ENCODE measurements around the gene TSNAX. TPM values are rescaled to one million over a fixed set of nuclear protein-coding genes. Genes with fewer than 3 reads are reported as not detected.

The TSNAX gene
- polyA plus RNA-seq, 1 of the 3 experiments (the other 2 are of a cell fraction) = 15.7 TPM

DNA sequence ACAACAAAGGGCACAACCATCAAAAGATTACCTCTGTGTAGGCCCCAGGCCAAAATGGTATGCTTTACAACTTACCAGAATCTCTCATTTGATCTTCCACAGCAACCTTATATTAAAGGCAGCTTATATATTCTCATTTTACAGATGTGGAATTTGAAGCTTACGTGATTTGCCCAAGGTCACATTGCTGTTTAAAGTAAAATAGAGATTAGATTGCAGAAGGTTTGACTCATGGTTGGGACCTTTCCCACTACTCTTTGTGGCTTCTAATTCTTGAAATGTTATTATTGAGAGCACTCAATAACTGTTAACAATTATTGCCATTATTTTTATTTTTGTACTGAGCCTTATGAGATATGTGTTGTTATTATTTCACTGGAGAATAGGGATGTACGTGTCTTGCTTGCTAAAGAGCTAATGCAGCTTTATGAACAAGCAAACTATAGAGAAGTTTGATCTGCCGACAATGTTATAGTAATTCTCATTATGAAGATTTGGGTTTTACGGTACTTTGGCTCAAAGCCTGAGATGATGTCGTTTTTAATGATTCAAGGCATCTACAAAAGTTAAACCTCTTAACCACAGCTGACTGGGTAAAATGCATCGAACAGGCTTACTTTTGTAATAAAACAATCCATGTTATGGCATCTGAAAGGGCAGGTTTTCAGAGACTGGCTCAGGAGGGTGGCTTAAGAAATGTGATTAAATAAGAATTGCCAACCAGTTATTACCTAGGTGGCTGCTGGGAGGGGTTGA, 43.3 kb upstream of the TSNAX start:
- WGBS (ENCODE audit: low lambda C conversion rate) = 80% methylated on average over 6 of the region's 6 CpGs
- no peaks in the 10 kb centered on the region for H3K4me1 ChIP-seq (ENCODE audit: control insufficient read depth in 1 of 2, insufficient read depth in 2 of 2, low read depth in 1 of 2, low read length in 1 of 2)
- no peak overlapping the region for H3K9ac ChIP-seq
- no peak for DNase-seq
- no peak overlapping the region for H3K4me3 ChIP-seq (ENCODE audit: low read depth in 2 of 2, low read length in 1 of 2)
- no peaks in the 10 kb centered on the region for H3K9me3 ChIP-seq
- H3F3A ChIP-seq (replicated peaks; ENCODE audit: insufficient read depth) = no peaks in the 10 kb centered on the region
- TF ChIP-seq MXI1 (IDR thresholded peaks at IDR 0.05; ENCODE audit: low read depth, low read length) (no peak), FOXM1 (IDR thresholded peaks at IDR 0.05; ENCODE audit: low read depth) (no peak), GATA2 (CRISPR knock-in tag; IDR thresholded peaks at IDR 0.05) (no peak), RCOR1 (IDR thresholded peaks at IDR 0.05; ENCODE audit: low read length) (no peak)
- H3K4me2 ChIP-seq = no peak overlapping the region
- ChIA-PET POLR2A (no interaction called here), CTCF (interaction anchor here (1.2 kb wide), 1 partner anchor 128 kb away, joined by 3 read pairs; no protein-coding TSS in a partner anchor)
- H3K79me2 ChIP-seq (ENCODE audit: insufficient read depth) = no peaks in the 10 kb centered on the region
- H4K20me1 ChIP-seq (ENCODE audit: insufficient read depth) = no peaks in the 10 kb centered on the region
- H2AFZ ChIP-seq (ENCODE audit: low read depth) = 0 out of 2 replicates have a peak overlapping the region, but pooled peaks have one; percentile 47
- H3K27ac ChIP-seq (ENCODE audit: low read depth in 2 of 2, low read length in 1 of 2) = no peak overlapping the region
- no peaks in the 10 kb centered on the region for H3K9me2 ChIP-seq
- no peaks in the 10 kb centered on the region for H3K27me3 ChIP-seq (ENCODE audit: insufficient read depth)
- H3K36me3 ChIP-seq (replicated peaks in 1 of 2; ENCODE audit: control insufficient read depth in 1 of 2, insufficient read depth in 2 of 2, low read length in 1 of 2) = no peaks in the 10 kb centered on the region

DNA sequence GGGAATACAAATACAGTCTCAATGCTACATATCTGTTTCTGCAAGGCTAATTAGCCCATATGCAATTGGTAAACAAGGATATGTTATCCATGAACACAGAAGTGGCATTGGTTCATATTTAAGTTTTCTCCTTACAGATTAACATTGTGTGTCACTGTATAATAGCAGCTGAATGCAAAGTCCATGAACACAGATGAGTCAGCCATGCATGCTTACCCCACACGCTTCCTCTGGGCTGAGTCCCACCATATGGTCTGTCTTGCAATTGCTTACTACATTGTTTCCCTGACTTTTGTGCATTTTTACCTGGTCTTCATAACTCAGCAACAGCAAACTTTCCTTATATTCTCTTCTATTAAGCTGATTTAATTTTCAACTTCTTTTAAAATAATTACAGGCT, 41.5 kb upstream of the TSNAX start:
- Histone ChIP-seq H2AFZ (ENCODE audit: low read depth) (no peak overlapping the region), H3K4me3 (ENCODE audit: low read depth in 2 of 2, low read length in 1 of 2) (no peak overlapping the region), H3K9me3 (no peaks in the 10 kb centered on the region), H3K9me2 (no peaks in the 10 kb centered on the region), H3K4me1 (ENCODE audit: control insufficient read depth in 1 of 2, insufficient read depth in 2 of 2, low read depth in 1 of 2, low read length in 1 of 2) (no peaks in the 10 kb centered on the region), H4K20me1 (ENCODE audit: insufficient read depth) (no peaks in the 10 kb centered on the region), H3K36me3 (replicated peaks in 1 of 2; ENCODE audit: control insufficient read depth in 1 of 2, insufficient read depth in 2 of 2, low read length in 1 of 2) (no peaks in the 10 kb centered on the region), H3K79me2 (ENCODE audit: insufficient read depth) (no peaks in the 10 kb centered on the region), H3K9ac (no peak overlapping the region), H3F3A (replicated peaks; ENCODE audit: insufficient read depth) (no peaks in the 10 kb centered on the region), H3K4me2 (no peak overlapping the region), H3K27me3 (ENCODE audit: insufficient read depth) (no peaks in the 10 kb centered on the region), H3K27ac (ENCODE audit: low read depth in 2 of 2, low read length in 1 of 2) (no peak overlapping the region)
- no peak for TF ChIP-seq ELF1 (IDR thresholded peaks at IDR 0.05)
- 87% methylated on average over 1 of the region's 1 CpG for WGBS (ENCODE audit: low lambda C conversion rate)
- POLR2A ChIA-PET = no interaction called here
- CTCF ChIA-PET = no interaction called here
- DNase-seq = no peak

DNA sequence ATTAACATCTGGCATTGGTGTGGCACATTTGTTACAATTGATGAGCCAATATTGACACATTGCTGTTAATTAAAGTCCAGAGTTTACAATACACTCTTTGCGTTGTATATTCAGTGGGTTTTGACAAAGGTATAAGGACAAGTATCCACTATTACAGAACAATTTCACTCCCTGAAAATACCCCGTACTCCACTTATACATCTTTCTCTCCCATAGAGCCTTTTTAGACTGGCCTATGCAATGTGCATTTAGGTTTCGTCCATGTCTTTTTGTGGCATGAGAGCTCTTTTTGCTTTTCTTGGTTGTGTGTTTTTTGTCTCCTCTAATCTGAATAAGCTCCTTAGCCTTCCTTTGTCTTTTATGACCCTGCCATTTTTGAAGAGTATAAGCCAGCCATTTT, 40.6 kb upstream of the TSNAX start:
- Histone ChIP-seq H3K36me3 (replicated peaks in 1 of 2; ENCODE audit: control insufficient read depth in 1 of 2, insufficient read depth in 2 of 2, low read length in 1 of 2) (no peaks in the 10 kb centered on the region), H3K9me3 (no peaks in the 10 kb centered on the region), H3F3A (replicated peaks; ENCODE audit: insufficient read depth) (no peaks in the 10 kb centered on the region), H3K4me2 (no peak overlapping the region), H3K27me3 (ENCODE audit: insufficient read depth) (no peaks in the 10 kb centered on the region), H3K4me3 (ENCODE audit: low read depth in 2 of 2, low read length in 1 of 2) (no peak overlapping the region), H3K27ac (ENCODE audit: low read depth in 2 of 2, low read length in 1 of 2) (no peak overlapping the region), H3K9ac (no peak overlapping the region), H4K20me1 (ENCODE audit: insufficient read depth) (no peaks in the 10 kb centered on the region), H3K4me1 (ENCODE audit: control insufficient read depth in 1 of 2, insufficient read depth in 2 of 2, low read depth in 1 of 2, low read length in 1 of 2) (no peaks in the 10 kb centered on the region), H3K79me2 (ENCODE audit: insufficient read depth) (no peaks in the 10 kb centered on the region), H2AFZ (ENCODE audit: low read depth) (no peak overlapping the region), H3K9me2 (no peaks in the 10 kb centered on the region)
- WGBS (ENCODE audit: low lambda C conversion rate) = 85% methylated on average over 3 of the region's 3 CpGs
- no peak for TF ChIP-seq SIN3A (IDR thresholded peaks at IDR 0.05; ENCODE audit: borderline replicate concordance, low read depth, low read length)
- no peak for TF ChIP-seq JUND (IDR thresholded peaks at IDR 0.05)
- no peak for TF ChIP-seq RCOR1 (IDR thresholded peaks at IDR 0.05; ENCODE audit: low read length)
- TF ChIP-seq, protein P1, sequence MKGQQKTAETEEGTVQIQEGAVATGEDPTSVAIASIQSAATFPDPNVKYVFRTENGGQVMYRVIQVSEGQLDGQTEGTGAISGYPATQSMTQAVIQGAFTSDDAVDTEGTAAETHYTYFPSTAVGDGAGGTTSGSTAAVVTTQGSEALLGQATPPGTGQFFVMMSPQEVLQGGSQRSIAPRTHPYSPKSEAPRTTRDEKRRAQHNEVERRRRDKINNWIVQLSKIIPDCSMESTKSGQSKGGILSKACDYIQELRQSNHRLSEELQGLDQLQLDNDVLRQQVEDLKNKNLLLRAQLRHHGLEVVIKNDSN (IDR thresholded peaks at IDR 0.05; ENCODE audit: borderline replicate concordance, low read depth) = no peak
- TF ChIP-seq NRF1 (IDR thresholded peaks at IDR 0.05; ENCODE audit: low read depth, low read length) = no peak
- TF ChIP-seq NFIC (IDR thresholded peaks at IDR 0.05; ENCODE audit: borderline replicate concordance) = no peak
- no peak for TF ChIP-seq RAD21 (IDR thresholded peaks at IDR 0.05; ENCODE audit: low read length)
- TF ChIP-seq, protein P2, sequence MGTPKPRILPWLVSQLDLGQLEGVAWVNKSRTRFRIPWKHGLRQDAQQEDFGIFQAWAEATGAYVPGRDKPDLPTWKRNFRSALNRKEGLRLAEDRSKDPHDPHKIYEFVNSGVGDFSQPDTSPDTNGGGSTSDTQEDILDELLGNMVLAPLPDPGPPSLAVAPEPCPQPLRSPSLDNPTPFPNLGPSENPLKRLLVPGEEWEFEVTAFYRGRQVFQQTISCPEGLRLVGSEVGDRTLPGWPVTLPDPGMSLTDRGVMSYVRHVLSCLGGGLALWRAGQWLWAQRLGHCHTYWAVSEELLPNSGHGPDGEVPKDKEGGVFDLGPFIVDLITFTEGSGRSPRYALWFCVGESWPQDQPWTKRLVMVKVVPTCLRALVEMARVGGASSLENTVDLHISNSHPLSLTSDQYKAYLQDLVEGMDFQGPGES (IDR thresholded peaks at IDR 0.05; ENCODE audit: low read depth, low read length) = no peak
- no peak for TF ChIP-seq MXI1 (IDR thresholded peaks at IDR 0.05; ENCODE audit: low read depth, low read length)
- no peak for TF ChIP-seq FOXJ3 (CRISPR knock-in tag; IDR thresholded peaks at IDR 0.05)
- no peak for TF ChIP-seq FOSL2 (IDR thresholded peaks at IDR 0.05; ENCODE audit: borderline replicate concordance, low read depth)
- TF ChIP-seq EP300 (IDR thresholded peaks at IDR 0.05; ENCODE audit: borderline replicate concordance in 1 of 2, low read depth in 1 of 2, low read length in 1 of 2) = no peak
- no peak for TF ChIP-seq YY1 (IDR thresholded peaks at IDR 0.05; ENCODE audit: low read depth)
- ChIA-PET CTCF (interaction anchor here (0.9 kb wide), 1 partner anchor 67 kb away, joined by 3 read pairs; no protein-coding TSS in a partner anchor), POLR2A (no interaction called here)
- DNase-seq = no peak
